T-cell (primary cell): Measurements from ENCODE around the gene CD58. TPM values are rescaled to one million over a fixed set of nuclear protein-coding genes. Genes with fewer than 3 reads are reported as not detected.

ENCODE experiments used
- ATAC-seq, 4 experiments: fragments of 200-7000 bp in 3 of 4; fragments of 150-1000 bp in 1 of 4; cut with Tn5 transposase; replicated peaks in 1 of 4; 1 replicate in 3 of 4; 2 replicates in 1 of 4; pipeline ENCODE4 v1.10.0; 2021; ENCODE audit warnings: moderate library complexity in 3 of 4, mild to moderate bottlenecking in 2 of 4, moderate number of reproducible peaks in 1 of 4
- CTCF ChIA-PET, 2 donors: fragments of 300-600 bp; sonication (Branson Sonifier 250); formaldehyde crosslinking; loops; one replicate each; lab custom pipeline; 2022; ENCODE audit warnings: antibody characterized with exemption in 2 of 2; lab: Charles Lee
- POLR2A ChIA-PET, 2 donors: fragments of 300-600 bp; sonication (Branson Sonifier 250); formaldehyde crosslinking; loops; one replicate each; lab custom pipeline; 2022; ENCODE audit warnings: antibody characterized with exemption in 2 of 2; lab: Charles Lee
- DNase-seq, 35 experiments: peaks; one replicate each; pipeline versions ENCODE4 v3.0.0 to v3.0.0-alpha.2; 2013 to 2023
- H3K27ac ChIP-seq: one replicate; pipeline ENCODE4 v1.5.1; 2013; ENCODE audit warnings: low read length
- H3K27me3 ChIP-seq, 2 experiments: replicated peaks in 1 of 2; 1 replicate in 1 of 2; 2 replicates in 1 of 2; pipeline versions ENCODE4 v1.6.1 to v1.7.0; 2013; ENCODE audit warnings: low read length in 1 of 2, mixed read lengths in 1 of 2; ENCODE audit not compliant: control insufficient read depth in 2 of 2, insufficient read depth in 2 of 2; ENCODE audit errors: extremely low read depth in 1 of 2
- H3K36me3 ChIP-seq, 2 donors: 1 replicate in 1 of 2; 2 replicates in 1 of 2; pipeline versions ENCODE4 v1.6.1 to v1.7.0; 2013; ENCODE audit warnings: low read length in 1 of 2; ENCODE audit not compliant: control insufficient read depth in 2 of 2, insufficient read depth in 1 of 2; ENCODE audit errors: extremely low read depth in 1 of 2
- H3K4me1 ChIP-seq, 2 experiments: 1 replicate in 1 of 2; 2 replicates in 1 of 2; pipeline versions ENCODE4 v1.6.1 to v1.7.0; 2013; ENCODE audit warnings: low read length in 2 of 2, mixed read lengths in 1 of 2; ENCODE audit not compliant: insufficient read depth in 2 of 2, control insufficient read depth in 1 of 2; ENCODE audit errors: extremely low read depth in 1 of 2
- H3K4me3 ChIP-seq, 2 donors: 1 replicate in 1 of 2; 2 replicates in 1 of 2; pipeline versions ENCODE4 v1.5.1 to v1.7.0; 2013; ENCODE audit warnings: mild to moderate bottlenecking in 2 of 2, low read length in 1 of 2, moderate library complexity in 1 of 2; ENCODE audit not compliant: control insufficient read depth in 1 of 2; ENCODE audit errors: extremely low read depth in 1 of 2
- H3K9me3 ChIP-seq: 2 replicates; pipeline ENCODE4 v1.7.0; 2013
- H3K27ac Mint-ChIP-seq, 2 donors: one replicate each; pipeline ENCODE4 v1.8.0; 2020 to 2021; ENCODE audit warnings: mild to moderate bottlenecking in 2 of 2, mixed read lengths in 2 of 2
- H3K27me3 Mint-ChIP-seq, 2 donors: one replicate each; pipeline ENCODE4 v1.8.0; 2021 to 2022; ENCODE audit warnings: mixed read lengths in 2 of 2
- H3K36me3 Mint-ChIP-seq: one replicate; pipeline ENCODE4 v1.8.0; 2021; ENCODE audit warnings: mixed read lengths
- H3K4me1 Mint-ChIP-seq, 3 donors: one replicate each; pipeline ENCODE4 v1.8.0; 2020 to 2022; ENCODE audit warnings: mixed read lengths in 3 of 3, mild to moderate bottlenecking in 1 of 3
- H3K4me3 Mint-ChIP-seq, 3 donors: one replicate each; pipeline ENCODE4 v1.8.0; 2020 to 2022; ENCODE audit warnings: mild to moderate bottlenecking in 3 of 3, mixed read lengths in 3 of 3, moderate library complexity in 3 of 3
- H3K9me3 Mint-ChIP-seq, 3 donors: one replicate each; pipeline ENCODE4 v1.8.0; 2020 to 2022; ENCODE audit warnings: mixed read lengths in 3 of 3
- WGBS: methylation state at CpG from one replicate; pipeline ENCODE4 v1.1.5; 2013; ENCODE audit warnings: missing lambda C conversion rate; ENCODE audit not compliant: insufficient coverage; 5-methylcytosine and 5-hydroxymethylcytosine counted together
- total RNA-seq, 35 experiments: library from RNA in 6 of 35; stranded (reverse) in 6 of 35; fragments of 120-200 nt in 1 of 35; gene quantifications; one replicate each; pipeline versions ENCODE4 v1.2.1 to v1.2.4 and lab custom pipeline; 2013 to 2026

Gene CD58
- total RNA-seq, 5 donors from 2014 or later (not counting 1 experiment from before 2014, with no cell fraction given), result 8.9 to 20.5 (median 16.9) TPM

- POLR2A ChIA-PET, result no interaction called here
- WGBS, result 89% methylated on average over 1 of the region's 1 CpG
- H3K4me1 ChIP-seq, result peaks cover 2 to 7% of the 10 kb centered on the region in 2 experiments
- no peaks in the 10 kb centered on the region for H3K9me3 ChIP-seq
- H3K36me3 ChIP-seq, result peaks cover 0 to 40% of the 10 kb centered on the region in 2 donors
- no peak for ATAC-seq
- CTCF ChIA-PET, result no interaction called here
- H3K27me3 ChIP-seq, result no peaks in the 10 kb centered on the region
- no peak overlapping the region for H3K4me3 ChIP-seq
- H3K27me3 Mint-ChIP-seq, result no peaks in the 10 kb centered on the region
- H3K4me3 Mint-ChIP-seq, result no peak overlapping the region
- H3K9me3 Mint-ChIP-seq, result no peaks in the 10 kb centered on the region
- peaks cover 6 to 53% (median 34%) of the 10 kb centered on the region in 3 donors for H3K4me1 Mint-ChIP-seq
- no peak for DNase-seq
- peaks cover 57% of the 10 kb centered on the region for H3K36me3 Mint-ChIP-seq
- H3K27ac ChIP-seq, result no peak overlapping the region
- H3K27ac Mint-ChIP-seq, result no peak overlapping the region
These were observed 32.9 kb downstream of the CD58 start for GRCh38 chr1:116537898-116538297.

- 80% methylated on average over 1 of the region's 3 CpGs for WGBS
- no peak for ATAC-seq
- Mint-ChIP-seq H3K27me3 (no peaks in the 10 kb centered on the region), H3K4me3 (no peak overlapping the region), H3K9me3 (no peaks in the 10 kb centered on the region), H3K27ac (no peak overlapping the region), H3K36me3 (peaks cover 52% of the 10 kb centered on the region), H3K4me1 (peaks cover 6 to 47% (median 35%) of the 10 kb centered on the region in 3 donors)
- Histone ChIP-seq H3K36me3 (peaks cover 0 to 35% of the 10 kb centered on the region in 2 donors), H3K27me3 (no peaks in the 10 kb centered on the region), H3K4me1 (peaks cover 2 to 7% of the 10 kb centered on the region in 2 experiments), H3K4me3 (no peak overlapping the region), H3K9me3 (no peaks in the 10 kb centered on the region), H3K27ac (no peak overlapping the region)
- DNase-seq, result no peak
- POLR2A ChIA-PET, result no interaction called here
- CTCF ChIA-PET, result no interaction called here
These were observed 33.6 kb downstream of the CD58 start for GRCh38 chr1:116537040-116537831.

GRCh38 chr1:116534014-116534739 is 36.6 kb downstream of the CD58 start:
- H3K9me3 Mint-ChIP-seq, result no peaks in the 10 kb centered on the region
- H3K36me3 ChIP-seq, result peaks cover 0 to 36% of the 10 kb centered on the region in 2 donors
- CTCF ChIA-PET, result no interaction called here
- 99% methylated on average over 34 of the region's 45 CpGs for WGBS
- H3K36me3 Mint-ChIP-seq, result peaks cover 46% of the 10 kb centered on the region
- no peak for ATAC-seq
- no peak for DNase-seq
- H3K27me3 Mint-ChIP-seq, result no peaks in the 10 kb centered on the region
- POLR2A ChIA-PET, result interaction anchor here (0.6 kb wide), 2 partner anchors 36 to 52 kb away, joined by 3 to 5 read pairs; partner anchors contain the start of gene CD58 (in 1 of the 2)
- H3K4me1 ChIP-seq, result no peaks in the 10 kb centered on the region
- H3K27ac ChIP-seq, result no peak overlapping the region
- no peaks in the 10 kb centered on the region for H3K9me3 ChIP-seq
- no peak overlapping the region for H3K4me3 Mint-ChIP-seq
- no peak overlapping the region for H3K4me3 ChIP-seq
- no peak overlapping the region for H3K27ac Mint-ChIP-seq
- peaks cover 0 to 25% (median 19%) of the 10 kb centered on the region in 3 donors for H3K4me1 Mint-ChIP-seq
- no peaks in the 10 kb centered on the region for H3K27me3 ChIP-seq

- peaks cover 45% of the 10 kb centered on the region for H3K36me3 Mint-ChIP-seq
- Histone ChIP-seq H3K27me3 (no peaks in the 10 kb centered on the region), H3K36me3 (peaks cover 0 to 28% of the 10 kb centered on the region in 2 donors), H3K4me3 (no peak overlapping the region), H3K27ac (no peak overlapping the region), H3K4me1 (no peaks in the 10 kb centered on the region), H3K9me3 (no peaks in the 10 kb centered on the region)
- peaks cover 0 to 18% (median 11%) of the 10 kb centered on the region in 3 donors for H3K4me1 Mint-ChIP-seq
- no peak overlapping the region for H3K4me3 Mint-ChIP-seq
- no peaks in the 10 kb centered on the region for H3K27me3 Mint-ChIP-seq
- CTCF ChIA-PET, result no interaction called here
- H3K27ac Mint-ChIP-seq, result no peak overlapping the region
- no peaks in the 10 kb centered on the region for H3K9me3 Mint-ChIP-seq
- POLR2A ChIA-PET, result interaction anchor here in 1 of 2 donors (0.6 kb wide), 1 partner anchor 53 kb away, joined by 5 read pairs; no protein-coding TSS in a partner anchor
- 100% methylated on average over 2 of the region's 3 CpGs for WGBS
- DNase-seq, result no peak
- no peak for ATAC-seq
These were observed 37.4 kb downstream of the CD58 start for GRCh38 chr1:116533429-116533820.

GRCh38 chr1:116532671-116533428 is 38.0 kb downstream of the CD58 start:
- Mint-ChIP-seq H3K4me1 (peaks cover 0 to 12% (median 6%) of the 10 kb centered on the region in 3 donors), H3K27me3 (no peaks in the 10 kb centered on the region), H3K4me3 (no peak overlapping the region), H3K27ac (no peak overlapping the region), H3K36me3 (peaks cover 49% of the 10 kb centered on the region), H3K9me3 (peaks cover 0 to 4% (median 3%) of the 10 kb centered on the region in 3 donors)
- ATAC-seq (no peak), DNase-seq (no peak)
- ChIA-PET CTCF (interaction anchor here in 1 of 2 donors (0.8 kb wide), 1 partner anchor 9 kb away, joined by 3 read pairs; no protein-coding TSS in a partner anchor), POLR2A (no interaction called here)
- Histone ChIP-seq H3K4me1 (no peaks in the 10 kb centered on the region), H3K36me3 (peaks cover 0 to 27% of the 10 kb centered on the region in 2 donors), H3K9me3 (no peaks in the 10 kb centered on the region), H3K27me3 (no peaks in the 10 kb centered on the region), H3K27ac (no peak overlapping the region), H3K4me3 (no peak overlapping the region)
- WGBS, result 96% methylated on average over 20 of the region's 23 CpGs

GRCh38 chr1:116531917-116532316 is 38.9 kb downstream of the CD58 start:
- Mint-ChIP-seq H3K27me3 (no peaks in the 10 kb centered on the region), H3K4me3 (no peak overlapping the region), H3K27ac (no peak overlapping the region), H3K4me1 (peaks cover 0 to 8% (median 4%) of the 10 kb centered on the region in 3 donors), H3K36me3 (peaks cover 55% of the 10 kb centered on the region), H3K9me3 (peaks cover 0 to 5% (median 4%) of the 10 kb centered on the region in 3 donors)
- DNase-seq (no peak), ATAC-seq (no peak)
- POLR2A ChIA-PET, result no interaction called here
- no peak overlapping the region for H3K4me3 ChIP-seq
- H3K4me1 ChIP-seq, result no peaks in the 10 kb centered on the region
- no peaks in the 10 kb centered on the region for H3K27me3 ChIP-seq
- 94% methylated on average over 9 of the region's 13 CpGs for WGBS
- H3K9me3 ChIP-seq, result no peaks in the 10 kb centered on the region
- CTCF ChIA-PET, result interaction anchor here in 1 of 2 donors (0.8 kb wide), 1 partner anchor 10 kb away, joined by 3 read pairs; no protein-coding TSS in a partner anchor
- no peak overlapping the region for H3K27ac ChIP-seq
- peaks cover 0 to 21% of the 10 kb centered on the region in 2 donors for H3K36me3 ChIP-seq
